LoVo (cell line): ENCODE measurements around the gene TCFL5.

Source experiments
- DNase-seq: peaks from one replicate; pipeline ENCODE4 v3.0.0-alpha.2; 2016; ENCODE audit warnings: low spot score

Gene TCFL5

GRCh38 chr20:62834967-62835730, 26.5 kb downstream of the TCFL5 start:
- DNase-seq, result no peak

GRCh38 chr20:62832951-62833391, 28.7 kb downstream of the TCFL5 start:
- no peak for DNase-seq

GRCh38 chr20:62832212-62832922, 29.3 kb downstream of the TCFL5 start:
- peak; percentile 26 for DNase-seq

- DNase-seq, result no peak
Observed at GRCh38 chr20:62831854-62832211, 29.8 kb downstream of the TCFL5 start.

GRCh38 chr20:62831361-62831788, 30.2 kb downstream of the TCFL5 start:
- DNase-seq, result no peak

GRCh38 chr20:62830821-62831220, 30.8 kb downstream of the TCFL5 start:
- DNase-seq, result no peak

- no peak for DNase-seq
Observed at GRCh38 chr20:62830251-62830650, 31.4 kb downstream of the TCFL5 start.

GRCh38 chr20:62829231-62830230, 32.1 kb downstream of the TCFL5 start:
- DNase-seq, result no peak

- DNase-seq, result no peak
Observed at GRCh38 chr20:62828511-62829230, 33.0 kb downstream of the TCFL5 start.

GRCh38 chr20:62828051-62828450, 33.6 kb downstream of the TCFL5 start:
- no peak for DNase-seq

GRCh38 chr20:62827311-62828038, 34.1 kb downstream of the TCFL5 start:
- no peak for DNase-seq

GRCh38 chr20:62826646-62827310, 34.8 kb downstream of the TCFL5 start:
- no peak for DNase-seq

- no peak for DNase-seq
Observed at GRCh38 chr20:62825986-62826645, 35.5 kb downstream of the TCFL5 start.

GRCh38 chr20:62825333-62825985, 36.2 kb downstream of the TCFL5 start:
- no peak for DNase-seq

- DNase-seq, result peak; percentile 19
Observed at GRCh38 chr20:62824476-62825332, 36.9 kb downstream of the TCFL5 start.

- DNase-seq, result no peak
Observed at GRCh38 chr20:62823688-62824475, 37.7 kb downstream of the TCFL5 start.
